ENCODE data around the gene AQP12B.

AQP12B gene

GRCh38 chr2:240707043-240707756 lies 24.5 kb upstream of the AQP12B start:
- no peak for ATAC-seq (ENCODE audit: insufficient read depth, low read depth)
- H3K27me3 ChIP-seq (ENCODE audit: insufficient read depth, low read length, poor library complexity) = peaks cover 36% of the 10 kb centered on the region
- H3K4me3 ChIP-seq (ENCODE audit: low read depth in 1 of 2, low read length in 2 of 2) = no peak overlapping the region
- peaks cover 6% of the 10 kb centered on the region for H4K20me1 ChIP-seq (ENCODE audit: insufficient read depth, low read length)
- no peak for TF ChIP-seq EZH2 (IDR thresholded peaks at IDR 0.05; ENCODE audit: borderline replicate concordance, low read depth, low read length, severe bottlenecking)
- TF ChIP-seq CTCF (IDR thresholded peaks at IDR 0.05; ENCODE audit: borderline replicate concordance, extremely low read depth, low read length, poor library complexity, severe bottlenecking) = no peak
- no peak overlapping the region for H3K4me2 ChIP-seq (ENCODE audit: insufficient read depth, low read length)
- no peak for DNase-seq
- no peaks in the 10 kb centered on the region for H3K36me3 ChIP-seq (ENCODE audit: insufficient read depth, low read length)
- H3K9me3 ChIP-seq (ENCODE audit: insufficient read depth, low read length, severe bottlenecking) = no peaks in the 10 kb centered on the region
- no peak overlapping the region for H2AFZ ChIP-seq (ENCODE audit: low read depth, low read length)
- no peaks in the 10 kb centered on the region for H3K79me2 ChIP-seq (ENCODE audit: insufficient read depth, low read length)
- peaks cover 6% of the 10 kb centered on the region; the same call in 1 of the 2 replicates for H3K4me1 ChIP-seq (ENCODE audit: insufficient read depth, low read length)
- no peak overlapping the region for H3K27ac ChIP-seq (ENCODE audit: low read length)
- no peak overlapping the region for H3K9ac ChIP-seq (ENCODE audit: low read depth, low read length)

GRCh38 chr2:240705204-240705791 lies 22.6 kb upstream of the AQP12B start:
- peaks cover 6% of the 10 kb centered on the region; the same call in 1 of the 2 replicates for H3K4me1 ChIP-seq (ENCODE audit: insufficient read depth, low read length)
- no peak overlapping the region for H3K4me2 ChIP-seq (ENCODE audit: insufficient read depth, low read length)
- H4K20me1 ChIP-seq (ENCODE audit: insufficient read depth, low read length) = peaks cover 8% of the 10 kb centered on the region
- H3K27ac ChIP-seq (ENCODE audit: low read length) = no peak overlapping the region
- H3K4me3 ChIP-seq (ENCODE audit: low read depth in 1 of 2, low read length in 2 of 2) = no peak overlapping the region
- H3K9ac ChIP-seq (ENCODE audit: low read depth, low read length) = no peak overlapping the region
- peak; percentile 27 for DNase-seq
- ATAC-seq (ENCODE audit: insufficient read depth, low read depth) = peak; percentile 75
- H3K79me2 ChIP-seq (ENCODE audit: insufficient read depth, low read length) = no peaks in the 10 kb centered on the region
- no peaks in the 10 kb centered on the region for H3K9me3 ChIP-seq (ENCODE audit: insufficient read depth, low read length, severe bottlenecking)
- TF ChIP-seq CTCF (IDR thresholded peaks at IDR 0.05; ENCODE audit: borderline replicate concordance, extremely low read depth, low read length, poor library complexity, severe bottlenecking) (no peak), EZH2 (IDR thresholded peaks at IDR 0.05; ENCODE audit: borderline replicate concordance, low read depth, low read length, severe bottlenecking) (no peak)
- H3K36me3 ChIP-seq (ENCODE audit: insufficient read depth, low read length) = no peaks in the 10 kb centered on the region
- H2AFZ ChIP-seq (ENCODE audit: low read depth, low read length) = no peak overlapping the region
- H3K27me3 ChIP-seq (ENCODE audit: insufficient read depth, low read length, poor library complexity) = peaks cover 36% of the 10 kb centered on the region

GRCh38 chr2:240704651-240705050 lies 22.0 kb upstream of the AQP12B start:
- H4K20me1 ChIP-seq (ENCODE audit: insufficient read depth, low read length) = peaks cover 8% of the 10 kb centered on the region
- ATAC-seq (ENCODE audit: insufficient read depth, low read depth) = peak; percentile 84
- no peak overlapping the region for H3K4me3 ChIP-seq (ENCODE audit: low read depth in 1 of 2, low read length in 2 of 2)
- DNase-seq = peak; percentile 48
- no peak overlapping the region for H2AFZ ChIP-seq (ENCODE audit: low read depth, low read length)
- TF ChIP-seq CTCF (IDR thresholded peaks at IDR 0.05; ENCODE audit: borderline replicate concordance, extremely low read depth, low read length, poor library complexity, severe bottlenecking) (no peak), EZH2 (IDR thresholded peaks at IDR 0.05; ENCODE audit: borderline replicate concordance, low read depth, low read length, severe bottlenecking) (peak; percentile 63)
- H3K79me2 ChIP-seq (ENCODE audit: insufficient read depth, low read length) = no peaks in the 10 kb centered on the region
- peaks cover 36% of the 10 kb centered on the region for H3K27me3 ChIP-seq (ENCODE audit: insufficient read depth, low read length, poor library complexity)
- no peak overlapping the region for H3K4me2 ChIP-seq (ENCODE audit: insufficient read depth, low read length)
- H3K4me1 ChIP-seq (ENCODE audit: insufficient read depth, low read length) = peaks cover 6% of the 10 kb centered on the region; the same call in 1 of the 2 replicates
- no peaks in the 10 kb centered on the region for H3K36me3 ChIP-seq (ENCODE audit: insufficient read depth, low read length)
- no peak overlapping the region for H3K27ac ChIP-seq (ENCODE audit: low read length)
- no peak overlapping the region for H3K9ac ChIP-seq (ENCODE audit: low read depth, low read length)
- no peaks in the 10 kb centered on the region for H3K9me3 ChIP-seq (ENCODE audit: insufficient read depth, low read length, severe bottlenecking)
